Keratinocyte (primary cell): ENCODE results near the gene AGPAT2.

Experiments
- EZH2 ChIP-seq: IDR thresholded peaks from one replicate; pipeline ENCODE4 v1.6.1; 2012; ENCODE audit warnings: inconsistent platforms, mild to moderate bottlenecking, low read length, moderate library complexity
- TF ChIP-seq, protein P1 (sequence below), 3 experiments: IDR thresholded peaks in 1 of 3; conservative IDR thresholded peaks in 1 of 3; optimal IDR thresholded peaks in 1 of 3; 2 replicates in 2 of 3; 3 replicates in 1 of 3; pipeline versions ENCODE3 to v1.5.1; 2011; ENCODE audit warnings: low read length in 3 of 3, mild to moderate bottlenecking in 3 of 3, moderate library complexity in 2 of 3, control low read depth in 1 of 3, inconsistent platforms in 1 of 3; ENCODE audit not compliant: insufficient read depth in 2 of 3; ENCODE audit errors: extremely low read depth in 1 of 3

DNA sequence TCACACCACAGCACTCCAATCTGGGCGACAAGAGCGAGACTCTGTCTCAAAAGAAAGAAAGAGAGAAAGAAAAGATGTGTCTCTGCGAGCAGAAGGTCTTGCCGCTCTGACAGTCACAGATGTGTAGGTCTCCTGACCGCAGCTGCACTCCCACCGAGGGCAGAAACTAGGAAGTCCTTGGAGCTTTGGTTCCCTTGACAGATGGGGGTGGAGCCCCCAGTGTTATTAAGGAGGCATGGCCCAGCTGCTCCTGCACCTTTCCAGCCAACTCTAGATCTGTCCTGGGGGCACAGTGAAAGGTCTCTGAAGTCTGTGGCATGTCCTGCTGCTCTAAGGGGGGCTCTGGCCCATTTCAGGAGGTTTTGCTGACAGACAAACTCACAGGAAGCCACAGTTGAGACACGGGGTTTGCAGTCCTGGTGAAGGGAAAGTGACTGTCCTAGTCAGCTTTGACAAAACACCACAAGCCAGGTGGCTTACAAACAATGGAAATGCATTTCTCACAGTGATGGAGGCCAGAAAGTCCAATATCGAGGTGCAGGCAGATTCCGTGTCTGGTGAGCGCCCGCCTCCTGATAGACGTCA, 16.1 kb upstream of the AGPAT2 start:
- TF ChIP-seq, protein P1, sequence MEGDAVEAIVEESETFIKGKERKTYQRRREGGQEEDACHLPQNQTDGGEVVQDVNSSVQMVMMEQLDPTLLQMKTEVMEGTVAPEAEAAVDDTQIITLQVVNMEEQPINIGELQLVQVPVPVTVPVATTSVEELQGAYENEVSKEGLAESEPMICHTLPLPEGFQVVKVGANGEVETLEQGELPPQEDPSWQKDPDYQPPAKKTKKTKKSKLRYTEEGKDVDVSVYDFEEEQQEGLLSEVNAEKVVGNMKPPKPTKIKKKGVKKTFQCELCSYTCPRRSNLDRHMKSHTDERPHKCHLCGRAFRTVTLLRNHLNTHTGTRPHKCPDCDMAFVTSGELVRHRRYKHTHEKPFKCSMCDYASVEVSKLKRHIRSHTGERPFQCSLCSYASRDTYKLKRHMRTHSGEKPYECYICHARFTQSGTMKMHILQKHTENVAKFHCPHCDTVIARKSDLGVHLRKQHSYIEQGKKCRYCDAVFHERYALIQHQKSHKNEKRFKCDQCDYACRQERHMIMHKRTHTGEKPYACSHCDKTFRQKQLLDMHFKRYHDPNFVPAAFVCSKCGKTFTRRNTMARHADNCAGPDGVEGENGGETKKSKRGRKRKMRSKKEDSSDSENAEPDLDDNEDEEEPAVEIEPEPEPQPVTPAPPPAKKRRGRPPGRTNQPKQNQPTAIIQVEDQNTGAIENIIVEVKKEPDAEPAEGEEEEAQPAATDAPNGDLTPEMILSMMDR (optimal IDR thresholded peaks at IDR 0.05 in 1 of 3, IDR thresholded peaks at IDR 0.05 in 1 of 3, conservative IDR thresholded peaks at IDR 0.05 in 1 of 3; ENCODE audit: extremely low read depth in 1 of 3, insufficient read depth in 2 of 3, low read length in 3 of 3): no peak
- TF ChIP-seq EZH2: no peak
